CD8-positive, alpha-beta memory T cell (primary cell): ENCODE measurements around the gene CSTA. TPM values are rescaled to one million over a fixed set of nuclear protein-coding genes. Genes with fewer than 3 reads are reported as not detected.
"Not testable (repeated sequence)": the region's sequence is repeated elsewhere in the genome, so short reads cannot be mapped to it uniquely, and the experiment has no call there.

Experiments used
- CTCF ChIA-PET: fragments of 350-600 bp; sonication (Branson Sonifier 250); formaldehyde crosslinking; loops from one replicate; lab custom pipeline; 2021; ENCODE audit warnings: antibody characterized with exemption; lab: Charles Lee
- POLR2A ChIA-PET: fragments of 350-600 bp; sonication (Branson Sonifier 250); formaldehyde crosslinking; loops from one replicate; lab custom pipeline; 2021; ENCODE audit warnings: antibody characterized with exemption; lab: Charles Lee
- DNase-seq, 5 donors: peaks; one replicate each; pipeline versions ENCODE4 v3.0.0 to v3.0.0-alpha.2; 2020 to 2022; ENCODE audit warnings: mixed read lengths in 1 of 5
- H3K27ac ChIP-seq: one replicate; pipeline ENCODE4 v1.7.0; 2013; ENCODE audit warnings: low read depth, mild to moderate bottlenecking, low read length, moderate library complexity
- H3K27me3 ChIP-seq: 2 replicates; pipeline ENCODE4 v1.7.0; 2013; ENCODE audit warnings: low read length, mild to moderate bottlenecking; ENCODE audit not compliant: insufficient read depth, poor library complexity, severe bottlenecking
- H3K36me3 ChIP-seq: 2 replicates; pipeline ENCODE4 v1.7.0; 2013; ENCODE audit warnings: mild to moderate bottlenecking, low read length, moderate library complexity; ENCODE audit not compliant: insufficient read depth
- H3K4me1 ChIP-seq: 2 replicates; pipeline ENCODE4 v1.7.0; 2013; ENCODE audit warnings: mild to moderate bottlenecking, low read length, moderate library complexity; ENCODE audit not compliant: insufficient read depth
- H3K4me3 ChIP-seq: 2 replicates; pipeline ENCODE4 v1.7.0; 2013; ENCODE audit warnings: mild to moderate bottlenecking, low read length
- H3K9me3 ChIP-seq: 2 replicates; pipeline ENCODE4 v1.7.0; 2013; ENCODE audit warnings: mild to moderate bottlenecking, low read length
- H3K27ac Mint-ChIP-seq, 8 donors: one replicate each; pipeline ENCODE4 v1.8.0; 2020 to 2021; ENCODE audit warnings: mixed read lengths in 8 of 8, mild to moderate bottlenecking in 6 of 8, inconsistent platforms in 3 of 8, moderate library complexity in 3 of 8
- H3K27me3 Mint-ChIP-seq, 2 donors: one replicate each; pipeline ENCODE4 v1.8.0; 2020 to 2021; ENCODE audit warnings: mixed read lengths in 2 of 2, mild to moderate bottlenecking in 1 of 2, moderate library complexity in 1 of 2
- H3K36me3 Mint-ChIP-seq, 3 donors: one replicate each; pipeline ENCODE4 v1.8.0; 2020 to 2021; ENCODE audit warnings: mixed read lengths in 3 of 3, inconsistent platforms in 1 of 3, mild to moderate bottlenecking in 1 of 3
- H3K4me1 Mint-ChIP-seq, 3 donors: one replicate each; pipeline ENCODE4 v1.8.0; 2020 to 2021; ENCODE audit warnings: mixed read lengths in 3 of 3, inconsistent platforms in 1 of 3, mild to moderate bottlenecking in 1 of 3
- H3K4me3 Mint-ChIP-seq, 7 donors: one replicate each; pipeline ENCODE4 v1.8.0; 2020 to 2021; ENCODE audit warnings: mixed read lengths in 7 of 7, mild to moderate bottlenecking in 6 of 7, moderate library complexity in 4 of 7, inconsistent platforms in 2 of 7
- H3K9me3 Mint-ChIP-seq, 5 donors: one replicate each; pipeline ENCODE4 v1.8.0; 2020 to 2022; ENCODE audit warnings: mixed read lengths in 5 of 5, mild to moderate bottlenecking in 3 of 5, moderate library complexity in 2 of 5, inconsistent platforms in 1 of 5
- polyA plus RNA-seq: library from polyadenylated mRNA; unstranded; fragments of 300-500 nt; fragmentation: Illumina TruSeq; gene quantifications from one replicate; pipeline ENCODE4 v1.2.3, GENCODE V29; 2021
- total RNA-seq, 2 experiments: library from RNA; stranded (reverse); gene quantifications; one replicate each; pipeline ENCODE4 v1.2.3, GENCODE V29; 2021

Gene CSTA
- total and polyA plus RNA-seq, 3 experiments from 2014 or later, result 0.31 TPM; not detected in 2

DNA sequence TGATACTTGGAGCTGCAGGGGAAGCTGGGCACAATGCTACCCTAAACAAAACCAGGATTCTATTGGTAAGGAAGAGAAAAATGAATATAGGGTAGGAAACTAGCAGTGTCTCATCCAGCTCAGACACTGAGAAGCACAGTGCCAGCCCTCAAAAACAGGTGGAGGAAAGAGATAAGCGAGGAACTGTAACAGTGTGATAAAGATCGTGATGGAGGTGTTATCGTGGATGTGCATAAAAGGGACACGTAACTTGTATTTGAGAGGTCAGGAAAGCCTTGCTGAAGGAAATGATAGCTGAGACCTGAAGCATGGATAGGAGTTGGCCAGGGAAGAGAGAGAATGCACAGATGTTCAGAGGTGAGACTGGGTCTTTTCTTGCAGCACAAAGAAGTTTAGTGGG is 30.6 kb downstream of the CSTA start:
- H3K36me3 ChIP-seq, result no peaks in the 10 kb centered on the region
- Mint-ChIP-seq H3K4me3 (no peak overlapping the region), H3K27me3 (peaks cover 0 to 2% of the 10 kb centered on the region in 2 donors), H3K36me3 (peaks cover 0 to 20% (median 4%) of the 10 kb centered on the region in 3 donors), H3K27ac (peak overlapping the region in 3 of 8 donors; percentile 3 to 56 (median 7)), H3K9me3 (no peaks in the 10 kb centered on the region), H3K4me1 (no peaks in the 10 kb centered on the region)
- no peaks in the 10 kb centered on the region for H3K27me3 ChIP-seq
- no peaks in the 10 kb centered on the region for H3K4me1 ChIP-seq
- H3K4me3 ChIP-seq, result no peak overlapping the region
- ChIA-PET CTCF (no interaction called here), POLR2A (no interaction called here)
- DNase-seq, result no peak
- no peak overlapping the region for H3K27ac ChIP-seq
- no peaks in the 10 kb centered on the region for H3K9me3 ChIP-seq

DNA sequence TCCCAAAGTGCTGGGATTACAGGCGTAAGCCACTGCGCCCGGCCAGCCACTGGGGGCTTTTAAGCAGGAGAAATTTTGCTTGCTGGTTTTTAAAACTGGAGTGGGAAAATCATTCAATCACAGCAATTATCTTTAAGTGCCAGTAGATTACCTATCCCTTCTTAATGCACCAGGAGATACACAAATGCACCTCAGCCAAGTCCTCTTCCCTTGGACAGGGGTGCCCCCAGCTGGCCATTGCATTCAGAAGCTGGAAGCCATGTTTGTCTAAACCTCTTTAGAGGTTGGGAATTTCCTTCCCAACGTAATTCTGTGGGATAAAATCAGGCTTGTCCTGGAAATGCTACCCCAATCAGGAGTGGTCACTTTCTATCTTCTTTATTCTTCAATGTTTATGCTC is 31.4 kb downstream of the CSTA start:
- Histone ChIP-seq H3K4me3 (no peak overlapping the region), H3K9me3 (no peaks in the 10 kb centered on the region), H3K4me1 (no peaks in the 10 kb centered on the region), H3K27me3 (no peaks in the 10 kb centered on the region), H3K36me3 (no peaks in the 10 kb centered on the region), H3K27ac (no peak overlapping the region)
- H3K4me1 Mint-ChIP-seq, result no peaks in the 10 kb centered on the region
- ChIA-PET POLR2A (no interaction called here), CTCF (interaction anchor here (1.0 kb wide), 1 partner anchor 809 kb away, joined by 3 read pairs; no protein-coding TSS in a partner anchor)
- H3K4me3 Mint-ChIP-seq, result no peak overlapping the region
- no peak overlapping the region for H3K27ac Mint-ChIP-seq
- H3K36me3 Mint-ChIP-seq, result peaks cover 0 to 23% (median 5%) of the 10 kb centered on the region in 3 donors
- H3K27me3 Mint-ChIP-seq, result peaks cover 0 to 2% of the 10 kb centered on the region in 2 donors
- H3K9me3 Mint-ChIP-seq, result no peaks in the 10 kb centered on the region
- DNase-seq, result peak in 1 of 5 donors; percentile 9

DNA sequence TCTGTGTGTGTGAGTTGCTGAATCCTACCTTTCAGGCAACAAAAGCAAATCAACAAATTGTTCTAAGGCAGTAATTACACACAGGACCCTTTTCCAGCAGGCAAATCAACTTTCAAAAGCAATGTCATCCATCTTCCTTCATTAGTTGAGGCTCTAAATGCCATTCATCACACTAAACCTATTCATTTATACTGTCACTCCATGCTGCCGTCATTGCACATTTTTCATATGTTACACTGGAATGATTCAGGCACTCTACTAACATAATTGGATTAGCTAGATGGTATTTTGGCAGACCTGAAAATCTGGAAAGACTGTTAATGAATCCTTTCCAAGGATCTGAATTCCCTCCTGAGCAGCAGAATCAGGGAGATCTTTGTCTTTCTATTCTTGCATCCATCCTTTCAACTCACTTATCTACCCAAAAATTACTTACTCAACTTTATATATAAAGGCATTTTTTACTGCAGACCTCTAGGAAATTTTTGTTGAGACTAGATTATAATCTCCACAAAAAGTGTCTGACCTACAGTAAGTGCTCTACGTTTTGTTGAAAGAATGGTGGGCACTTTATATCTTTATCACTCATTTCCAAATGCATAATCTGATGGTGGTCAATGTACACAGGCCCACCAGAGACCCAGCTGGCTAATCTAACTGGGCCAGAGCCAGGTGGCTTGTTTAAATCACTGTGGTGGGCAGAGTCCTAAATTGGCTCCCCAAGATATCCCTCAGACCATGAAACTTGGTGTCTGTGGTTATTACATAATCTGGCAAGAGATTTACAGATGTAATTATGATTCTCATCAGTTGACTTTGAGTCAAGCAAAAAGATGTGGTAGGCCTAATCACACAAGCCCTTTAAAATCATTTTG is 33.0 kb downstream of the CSTA start:
- ChIA-PET CTCF (interaction anchor here (0.8 kb wide), 1 partner anchor 26 kb away, joined by 3 read pairs; the partner anchor contains the start of gene FAM162A), POLR2A (no interaction called here)
- Histone ChIP-seq H3K27me3 (no peaks in the 10 kb centered on the region), H3K4me3 (no peak overlapping the region), H3K36me3 (no peaks in the 10 kb centered on the region), H3K9me3 (no peaks in the 10 kb centered on the region), H3K27ac (no peak overlapping the region), H3K4me1 (no peaks in the 10 kb centered on the region)
- no peaks in the 10 kb centered on the region for H3K4me1 Mint-ChIP-seq
- H3K9me3 Mint-ChIP-seq, result no peaks in the 10 kb centered on the region
- no peak for DNase-seq
- no peak overlapping the region for H3K4me3 Mint-ChIP-seq
- no peaks in the 10 kb centered on the region for H3K27me3 Mint-ChIP-seq
- peak overlapping the region in 4 of 8 donors; percentile 30 to 74 (median 46) for H3K27ac Mint-ChIP-seq
- peaks cover 0 to 34% (median 9%) of the 10 kb centered on the region in 3 donors for H3K36me3 Mint-ChIP-seq

DNA sequence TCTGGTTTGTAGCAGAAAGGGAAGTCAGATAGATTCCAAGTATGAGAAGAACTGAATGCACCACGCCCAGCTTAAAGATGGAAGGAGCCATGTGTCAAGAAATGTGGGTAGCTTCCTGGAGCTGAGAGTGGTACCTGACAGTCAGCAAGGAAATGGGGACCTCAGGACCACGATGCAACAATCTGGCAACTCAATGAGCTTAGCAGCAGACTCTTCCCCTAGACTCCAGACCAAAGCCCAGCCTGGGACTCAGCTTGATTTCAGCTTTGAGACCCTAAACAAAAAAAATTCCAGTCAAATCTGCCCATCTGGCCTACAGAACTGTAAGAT is 33.6 kb downstream of the CSTA start:
- Histone ChIP-seq H3K27ac (no peak overlapping the region), H3K27me3 (no peaks in the 10 kb centered on the region), H3K4me3 (no peak overlapping the region), H3K4me1 (no peaks in the 10 kb centered on the region), H3K36me3 (no peaks in the 10 kb centered on the region), H3K9me3 (no peaks in the 10 kb centered on the region)
- peaks cover 0 to 40% (median 9%) of the 10 kb centered on the region in 3 donors for H3K36me3 Mint-ChIP-seq
- no peaks in the 10 kb centered on the region for H3K4me1 Mint-ChIP-seq
- H3K27me3 Mint-ChIP-seq, result no peaks in the 10 kb centered on the region
- H3K9me3 Mint-ChIP-seq, result no peaks in the 10 kb centered on the region
- DNase-seq, result no peak
- no peak overlapping the region for H3K4me3 Mint-ChIP-seq
- CTCF ChIA-PET, result interaction anchor here (0.8 kb wide), 1 partner anchor 26 kb away, joined by 3 read pairs; the partner anchor contains the start of gene FAM162A
- POLR2A ChIA-PET, result no interaction called here
- peak overlapping the region in 3 of 8 donors; percentile 33 to 74 (median 52) for H3K27ac Mint-ChIP-seq

DNA sequence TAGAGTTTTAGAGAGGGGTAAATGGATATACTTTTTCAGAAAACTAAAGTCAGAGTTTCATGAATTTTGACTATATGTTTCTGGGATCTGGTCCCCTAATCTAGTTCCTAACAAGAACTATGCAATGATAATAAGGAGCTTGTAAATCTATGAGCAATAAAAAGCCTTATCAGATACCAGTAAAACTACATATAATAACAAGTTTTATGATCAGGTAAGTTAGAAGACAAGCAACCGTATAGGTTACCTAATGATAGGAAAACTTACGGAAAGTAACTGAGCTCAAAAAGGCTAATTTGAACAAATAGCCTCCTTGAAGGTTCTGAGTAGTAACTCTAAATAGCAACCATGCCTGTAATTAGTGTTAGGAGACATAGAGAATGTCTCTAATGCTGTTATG is 37.0 kb downstream of the CSTA start:
- H3K36me3 ChIP-seq, result peaks cover 7% of the 10 kb centered on the region
- H3K9me3 ChIP-seq, result no peaks in the 10 kb centered on the region
- Mint-ChIP-seq H3K27ac (no peak overlapping the region), H3K4me1 (no peaks in the 10 kb centered on the region), H3K9me3 (no peaks in the 10 kb centered on the region), H3K4me3 (no peak overlapping the region), H3K27me3 (no peaks in the 10 kb centered on the region), H3K36me3 (peaks cover 0 to 69% (median 11%) of the 10 kb centered on the region in 3 donors)
- no peaks in the 10 kb centered on the region for H3K27me3 ChIP-seq
- CTCF ChIA-PET, result no interaction called here
- no peak overlapping the region for H3K4me3 ChIP-seq
- H3K4me1 ChIP-seq, result no peaks in the 10 kb centered on the region
- no peak overlapping the region for H3K27ac ChIP-seq
- POLR2A ChIA-PET, result no interaction called here
- DNase-seq, result no peak

DNA sequence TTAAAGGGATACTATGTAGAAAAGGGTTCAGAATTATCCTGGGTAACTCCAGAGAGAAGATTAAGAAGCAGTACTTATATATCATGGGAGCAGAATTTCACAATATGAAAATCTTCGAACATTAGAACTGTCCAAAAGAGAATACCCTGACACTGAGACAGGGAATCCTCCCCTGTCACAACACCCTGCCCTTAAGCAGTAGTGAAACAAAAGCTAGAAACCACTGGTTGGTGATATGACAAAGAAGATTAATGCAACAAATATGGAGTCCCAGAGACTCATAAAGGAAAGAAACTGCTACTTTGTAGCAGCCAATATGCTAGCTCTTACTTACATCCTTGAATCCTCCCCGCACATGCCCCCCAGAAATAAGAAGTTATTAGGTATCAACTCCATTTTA is 39.4 kb downstream of the CSTA start:
- Histone ChIP-seq H3K9me3 (no peaks in the 10 kb centered on the region), H3K4me3 (no peak overlapping the region), H3K27ac (no peak overlapping the region), H3K27me3 (no peaks in the 10 kb centered on the region), H3K4me1 (no peaks in the 10 kb centered on the region), H3K36me3 (peaks cover 14% of the 10 kb centered on the region)
- Mint-ChIP-seq H3K4me3 (no peak overlapping the region), H3K27ac (no peak overlapping the region), H3K9me3 (no peaks in the 10 kb centered on the region), H3K27me3 (no peaks in the 10 kb centered on the region), H3K4me1 (no peaks in the 10 kb centered on the region), H3K36me3 (peaks cover 3 to 73% (median 16%) of the 10 kb centered on the region in 3 donors)
- CTCF ChIA-PET, result no interaction called here
- DNase-seq, result no peak
- POLR2A ChIA-PET, result no interaction called here

DNA sequence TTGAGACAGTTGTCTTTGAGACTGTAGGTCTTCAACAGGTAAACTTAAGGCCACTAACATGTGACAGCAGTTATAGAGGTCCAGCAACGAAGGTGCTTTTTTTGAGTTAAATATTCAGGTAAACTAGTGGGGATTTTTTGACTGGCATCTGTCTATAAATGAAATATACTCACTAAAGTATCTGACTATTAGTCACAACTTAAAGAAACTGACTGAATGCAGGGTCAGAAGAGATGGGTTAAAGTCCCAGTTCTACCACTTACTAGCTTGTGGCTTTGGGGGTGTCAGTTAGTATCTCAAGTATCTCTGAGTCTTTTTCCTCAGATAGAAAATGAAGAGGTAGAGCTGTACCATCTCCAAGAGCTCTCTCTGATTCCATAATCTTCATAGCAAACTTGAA is 40.0 kb downstream of the CSTA start:
- H3K4me1 Mint-ChIP-seq, result no peaks in the 10 kb centered on the region
- H3K36me3 ChIP-seq, result peaks cover 14% of the 10 kb centered on the region
- no peaks in the 10 kb centered on the region for H3K27me3 ChIP-seq
- H3K27ac Mint-ChIP-seq, result no peak overlapping the region
- no peak overlapping the region for H3K4me3 Mint-ChIP-seq
- DNase-seq, result no peak
- H3K27ac ChIP-seq, result no peak overlapping the region
- H3K9me3 Mint-ChIP-seq, result no peaks in the 10 kb centered on the region
- no peak overlapping the region for H3K4me3 ChIP-seq
- ChIA-PET POLR2A (no interaction called here), CTCF (no interaction called here)
- no peaks in the 10 kb centered on the region for H3K4me1 ChIP-seq
- H3K9me3 ChIP-seq, result no peaks in the 10 kb centered on the region
- H3K27me3 Mint-ChIP-seq, result no peaks in the 10 kb centered on the region
- peaks cover 3 to 74% (median 16%) of the 10 kb centered on the region in 3 donors for H3K36me3 Mint-ChIP-seq

DNA sequence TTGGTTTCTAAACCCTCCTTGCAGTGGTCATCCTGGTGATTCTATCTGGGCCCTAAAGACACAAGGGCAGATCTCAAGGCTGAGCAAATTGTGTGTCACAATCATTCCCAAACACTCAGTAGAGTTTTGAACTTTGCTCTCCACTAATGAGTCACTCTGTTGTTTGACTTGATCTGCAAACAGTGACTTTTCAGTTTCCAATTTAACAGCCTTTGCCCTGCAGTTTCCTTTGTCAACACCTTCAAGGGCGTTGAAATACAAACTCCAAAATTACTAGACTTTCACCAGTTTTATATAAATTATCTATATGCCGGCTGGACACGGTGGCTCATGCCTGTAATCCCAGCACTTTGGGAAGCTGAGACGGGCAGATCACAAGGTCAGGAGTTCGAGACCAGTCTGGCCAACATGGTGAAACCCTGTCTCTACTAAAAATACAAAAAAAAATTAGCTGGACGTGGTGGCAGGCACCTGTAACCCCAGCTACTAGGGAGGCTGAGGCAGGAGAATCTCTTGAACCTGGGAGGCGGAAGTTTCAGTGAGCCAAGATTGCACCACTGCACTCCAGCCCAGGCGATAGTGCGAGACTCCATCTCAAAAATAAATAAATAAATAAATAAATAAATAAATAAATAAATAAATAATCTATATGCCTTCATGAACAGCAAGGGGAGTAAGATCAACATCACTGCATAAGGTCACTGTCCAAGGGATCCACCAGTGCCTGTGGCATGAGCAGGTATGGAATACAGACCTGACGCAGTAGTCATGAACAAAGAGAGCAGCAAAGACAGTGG is 40.7 kb downstream of the CSTA start:
- H3K27ac ChIP-seq, H3K4me3 Mint-ChIP-seq, CTCF ChIA-PET, H3K27me3 ChIP-seq, H3K9me3 ChIP-seq, H3K4me3 ChIP-seq, H3K4me1 Mint-ChIP-seq, H3K4me1 ChIP-seq, POLR2A ChIA-PET, H3K9me3 Mint-ChIP-seq, DNase-seq, H3K27me3 Mint-ChIP-seq: not testable (repeated sequence)
- peaks cover 14% of the 10 kb centered on the region for H3K36me3 ChIP-seq
- H3K36me3 Mint-ChIP-seq, result peaks cover 3 to 77% (median 14%) of the 10 kb centered on the region in 3 donors
- peak overlapping the region in 1 of 8 donors; percentile 19 for H3K27ac Mint-ChIP-seq
